ENCODE data around the gene TRIM23.
"Not testable (repeated sequence)": the region's sequence is repeated elsewhere in the genome, so short reads cannot be mapped to it uniquely, and the experiment has no call there.

TRIM23 gene

DNA sequence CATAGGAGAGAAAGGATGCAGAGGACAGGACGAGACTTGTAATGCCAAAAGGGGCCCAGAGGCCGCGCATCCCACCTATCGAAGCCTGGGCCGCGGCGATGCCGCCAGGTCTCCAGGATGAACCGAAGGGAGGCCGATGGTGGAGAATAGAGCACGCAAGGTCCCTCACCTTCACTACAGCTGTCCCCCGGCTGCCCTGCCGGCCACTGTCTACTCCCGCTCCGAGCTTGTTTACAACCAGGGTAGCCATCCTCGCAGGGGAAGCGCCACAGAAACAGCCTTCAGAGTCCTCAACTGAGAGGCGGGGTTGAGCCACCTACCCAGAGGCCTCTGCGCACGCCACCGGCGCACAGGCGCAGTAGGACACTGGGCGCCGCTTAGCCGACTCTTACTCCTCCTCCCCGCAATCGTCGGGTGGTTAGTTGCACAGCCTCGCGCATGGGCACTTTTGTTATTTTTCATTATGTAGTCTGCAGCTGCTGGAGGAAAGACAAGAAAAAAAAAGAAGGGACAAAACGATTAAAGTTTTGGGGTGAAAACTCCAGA, at the start of gene TRIM23:
Gene TRIM23, minus strand, starts transcription at position 309 of the 546 bp plus-strand sequence. Its CDS starts 59 bp downstream, at position 250.
- DNase-seq: peak; percentile 94

DNA sequence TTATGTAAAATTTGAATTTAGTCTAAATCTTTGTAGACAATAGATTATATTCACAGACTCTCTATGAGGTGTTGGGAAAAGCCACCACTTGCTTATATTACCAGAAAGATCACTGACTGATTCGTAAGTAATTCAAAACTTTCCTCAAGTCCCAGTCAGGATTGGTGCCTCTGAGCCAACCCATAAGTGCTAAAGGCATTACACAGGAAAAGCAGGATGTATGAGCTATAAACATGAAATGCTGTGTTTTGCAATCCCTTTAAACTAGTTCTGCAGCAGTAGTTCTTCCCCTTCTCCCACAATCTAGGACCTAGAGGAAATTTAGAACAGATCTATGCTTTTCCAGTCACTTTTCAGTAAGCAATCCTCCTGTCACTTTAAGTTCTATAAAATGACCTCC, 48.7 kb upstream of the TRIM23 start:
- DNase-seq: no peak

DNA sequence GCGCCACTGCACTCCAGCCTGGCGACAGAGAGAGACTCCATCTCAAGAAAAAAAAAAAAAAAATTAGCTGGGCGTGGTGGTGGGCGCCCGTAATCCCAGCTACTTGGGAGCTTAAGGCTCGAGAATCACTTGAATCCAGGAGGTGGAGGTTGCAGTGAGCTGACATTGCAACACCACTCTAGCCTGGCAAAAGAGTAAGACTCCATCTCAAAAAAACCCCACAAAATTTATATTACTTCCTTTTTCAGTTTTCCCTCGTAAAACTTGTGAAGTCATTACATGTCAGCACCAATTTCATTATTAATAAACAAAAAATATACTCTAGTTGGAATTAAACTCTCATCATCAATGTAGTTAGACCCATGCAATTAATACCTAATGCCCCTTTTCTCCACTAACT, 44.6 kb upstream of the TRIM23 start:
- no peak for DNase-seq

DNA sequence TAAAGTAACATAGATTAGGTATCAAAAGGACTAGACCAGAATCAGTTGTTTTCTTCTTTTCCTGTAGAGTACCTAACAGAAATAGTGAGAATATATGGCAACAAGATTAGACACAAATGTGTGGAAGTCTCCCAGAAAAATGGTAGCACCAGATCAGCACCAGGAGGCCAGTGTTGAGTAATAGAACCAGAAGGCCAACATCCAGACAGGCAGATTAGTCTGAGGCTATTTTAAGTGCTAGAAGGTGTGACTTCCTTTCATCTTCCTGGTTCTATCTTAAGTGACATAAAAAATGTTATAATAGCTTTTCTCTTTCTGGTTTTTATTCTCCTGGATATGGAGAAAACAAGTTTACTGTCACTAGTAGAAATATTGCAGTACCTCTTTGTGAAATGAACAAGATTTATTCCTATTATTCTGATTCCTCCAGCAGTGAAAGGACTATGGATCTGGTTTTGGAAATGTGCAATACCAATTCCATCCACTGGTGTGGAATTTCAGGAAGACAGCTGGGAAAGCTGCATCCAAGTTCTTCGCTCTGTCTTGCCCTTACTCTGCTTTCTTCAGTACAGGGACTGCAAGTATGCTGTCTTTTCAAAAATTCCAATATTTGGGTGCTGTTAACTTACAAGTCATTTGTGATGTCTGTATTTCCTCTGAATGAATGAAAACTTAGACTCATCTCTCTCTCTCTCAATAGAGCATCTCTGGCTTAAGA, 39.8 kb upstream of the TRIM23 start:
- DNase-seq: no peak

DNA sequence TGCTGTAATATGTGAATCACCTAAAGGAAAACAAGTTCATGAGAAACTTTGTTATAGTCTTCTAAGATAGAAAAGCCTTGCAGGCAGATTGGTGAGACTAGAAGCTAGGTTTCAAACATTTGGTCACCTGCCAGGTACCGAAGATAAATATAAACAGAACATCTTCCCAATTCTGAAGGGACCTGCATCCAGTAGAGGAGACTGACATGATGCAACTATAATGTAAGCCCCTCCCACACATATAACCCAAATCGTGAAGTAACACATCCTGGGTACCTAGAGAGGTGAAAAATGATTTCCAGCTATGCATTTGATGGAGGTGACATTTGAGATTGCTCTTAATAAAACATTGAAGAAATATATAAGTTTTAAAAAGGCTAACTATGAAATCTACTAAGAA, 30.6 kb upstream of the TRIM23 start:
- DNase-seq: no peak

DNA sequence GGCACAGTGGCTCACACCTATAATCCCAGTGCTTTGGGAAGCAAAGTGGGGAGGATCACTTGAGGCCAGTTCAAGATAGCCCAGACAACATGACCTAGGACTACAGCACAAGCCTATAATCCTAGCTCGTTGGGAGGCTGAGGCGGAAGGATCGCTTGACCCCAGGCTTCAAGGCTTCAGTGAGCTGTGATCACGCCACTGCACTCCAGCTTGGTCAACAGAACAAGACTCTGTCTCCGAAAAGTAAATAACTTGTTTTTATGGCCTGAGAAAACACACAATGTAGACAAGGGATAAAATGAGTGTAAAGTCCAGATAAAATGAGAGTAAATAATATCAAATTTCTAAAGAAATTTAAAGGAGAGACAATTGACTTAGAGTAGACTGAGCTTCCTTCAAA, 27.0 kb upstream of the TRIM23 start:
- no peak for DNase-seq

DNA sequence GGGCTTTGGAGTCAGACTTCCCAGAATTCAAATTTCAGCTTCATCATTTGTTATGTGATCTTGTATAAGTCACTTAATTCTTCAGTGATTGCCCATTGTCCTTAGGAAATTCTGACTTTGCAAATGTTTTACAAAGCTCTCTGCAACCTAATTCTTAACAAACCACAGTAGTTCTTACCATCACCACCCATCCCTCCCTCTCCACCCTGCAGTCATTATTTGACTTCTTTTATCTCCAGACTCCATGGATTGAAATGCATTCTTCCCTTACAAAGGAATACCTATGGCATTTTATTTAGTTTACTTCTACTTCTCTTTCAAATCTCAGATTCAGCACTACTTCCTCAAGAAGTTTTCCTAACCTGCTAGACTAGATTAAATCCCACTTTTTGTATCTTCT, 23.8 kb upstream of the TRIM23 start:
- DNase-seq: no peak

DNA sequence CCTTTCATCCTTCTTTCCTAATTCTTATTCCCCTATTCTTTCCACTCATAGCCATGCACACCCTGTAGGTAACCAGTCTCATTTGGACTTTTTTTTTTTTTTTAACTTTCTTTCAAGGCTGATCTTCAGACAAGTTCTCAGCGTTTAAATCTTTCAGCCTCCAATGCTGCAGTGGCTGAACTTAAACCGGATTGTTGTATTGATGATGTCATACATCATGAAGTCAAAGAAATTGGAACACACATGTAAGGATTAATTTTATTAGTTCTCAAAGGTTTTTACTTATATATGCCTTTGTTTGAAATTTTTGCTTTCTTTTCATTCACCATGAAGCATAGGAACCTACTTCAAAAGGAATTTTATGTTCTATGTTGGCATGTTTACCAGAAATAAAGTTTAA, 22.8 kb upstream of the TRIM23 start:
- DNase-seq: no peak

DNA sequence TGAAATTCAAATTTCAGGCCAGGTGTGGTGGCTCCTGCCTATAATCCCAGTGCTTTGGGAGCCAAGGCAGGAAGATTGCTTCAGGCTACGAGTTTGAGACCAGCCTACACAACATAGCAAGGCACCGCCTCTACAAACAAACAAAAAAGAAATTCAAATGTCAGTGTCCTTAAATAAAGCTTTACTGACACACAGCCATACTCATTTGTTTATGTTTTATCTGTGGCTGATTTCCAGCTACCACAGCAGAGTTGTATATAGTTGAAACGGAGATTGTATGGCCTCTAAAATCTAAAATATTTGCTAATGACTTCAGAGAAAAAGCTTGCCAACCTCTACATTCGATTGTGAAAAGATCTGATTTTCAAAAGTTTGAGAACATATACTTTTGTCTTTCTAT, 16.1 kb upstream of the TRIM23 start:
- DNase-seq: no peak

DNA sequence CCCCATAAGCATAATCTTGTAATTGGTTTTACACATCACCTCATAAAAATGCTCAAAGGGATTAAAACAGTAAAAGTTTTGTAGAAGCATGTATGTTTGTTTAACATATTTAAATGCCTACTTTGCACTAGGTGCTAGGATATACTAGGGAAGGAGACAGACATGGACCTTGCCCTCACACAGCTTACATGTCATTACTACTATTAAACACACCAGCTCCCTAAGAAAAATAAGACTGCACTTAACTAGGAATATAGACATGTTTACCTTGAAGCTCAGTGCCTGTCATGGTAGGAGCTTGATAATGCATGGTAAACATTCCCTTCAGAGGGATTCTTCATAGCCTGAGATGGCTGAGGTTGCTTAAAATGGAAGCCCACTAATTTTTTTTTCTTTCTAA, 6.8 kb upstream of the TRIM23 start:
- DNase-seq: no peak

DNA sequence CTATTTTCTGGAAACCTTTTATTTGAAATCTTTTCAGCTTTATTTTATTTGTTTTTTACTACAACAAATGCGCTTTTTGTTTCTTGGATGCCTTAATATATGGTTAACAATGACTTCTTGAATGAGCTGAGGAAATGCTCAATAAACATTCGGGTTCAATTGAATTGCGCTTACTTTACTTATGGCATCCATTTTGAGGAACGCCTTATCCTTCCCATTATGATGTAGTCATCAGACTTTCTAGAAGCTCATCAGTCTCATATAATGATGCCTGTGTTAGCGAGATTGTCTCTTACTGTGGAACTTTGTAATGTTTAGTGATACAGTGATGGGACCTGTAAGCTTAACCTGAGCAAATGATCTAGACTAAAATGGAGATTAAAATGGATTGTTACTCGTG, 1.6 kb upstream of the TRIM23 start:
- no peak for DNase-seq

DNA sequence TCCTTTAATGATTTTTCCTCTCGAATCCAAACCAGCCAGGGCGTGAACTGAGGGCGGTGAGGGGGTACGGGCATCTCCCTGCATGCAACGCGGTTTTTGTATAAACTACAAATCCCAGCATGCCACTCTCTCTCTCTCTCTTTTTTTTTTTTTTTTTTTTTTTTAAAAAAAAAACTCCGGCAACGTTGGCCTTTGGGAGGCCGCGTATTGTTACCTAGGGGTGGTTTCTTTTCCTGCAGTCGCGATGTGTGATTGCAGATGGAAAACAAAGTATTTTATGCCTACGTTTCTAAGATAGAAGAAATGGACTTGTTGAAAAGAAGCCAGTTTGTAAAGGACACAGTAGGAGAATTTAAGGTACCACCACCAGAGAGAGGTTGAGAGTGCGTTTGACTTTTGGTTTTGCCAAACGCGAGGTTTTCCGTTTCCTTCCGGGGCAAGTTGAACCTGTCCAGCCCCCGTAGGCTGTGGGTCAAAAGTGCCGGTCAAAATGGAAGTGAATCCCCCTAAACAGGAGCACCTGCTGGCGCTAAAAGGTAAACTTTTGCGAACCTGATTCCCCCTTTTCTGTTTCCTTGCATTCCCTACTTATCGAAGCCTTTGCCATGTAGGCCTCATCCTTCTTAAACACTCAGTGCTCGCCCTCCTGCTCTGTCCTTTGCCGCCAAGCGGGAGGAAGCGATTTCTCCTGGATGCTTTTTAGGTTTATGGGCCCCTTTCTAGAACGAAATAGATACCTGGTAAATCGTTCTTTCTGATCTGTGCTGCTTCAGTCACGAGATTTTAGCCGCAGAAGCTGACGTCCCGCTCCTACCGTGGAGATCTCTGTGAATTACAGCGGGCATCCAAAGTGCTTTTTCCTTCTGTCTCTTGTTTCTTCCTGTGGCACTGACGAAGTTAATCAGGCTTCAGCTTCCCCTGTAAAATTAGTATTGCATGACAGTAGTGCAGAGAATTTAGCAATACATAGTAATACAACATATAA, 730 bp upstream of the TRIM23 start, which contains the start of the genes SHLD3 and TRAPPC13:
Gene SHLD3, plus strand, starts transcription at position 457 of the 985 bp plus-strand sequence. CDS start 4,561 bp downstream, outside the sequence.
Gene TRAPPC13, plus strand, starts transcription at position 457 of the 985 bp plus-strand sequence. Its CDS starts 34 bp downstream, at position 491.
- DNase-seq: peak; percentile 94

DNA sequence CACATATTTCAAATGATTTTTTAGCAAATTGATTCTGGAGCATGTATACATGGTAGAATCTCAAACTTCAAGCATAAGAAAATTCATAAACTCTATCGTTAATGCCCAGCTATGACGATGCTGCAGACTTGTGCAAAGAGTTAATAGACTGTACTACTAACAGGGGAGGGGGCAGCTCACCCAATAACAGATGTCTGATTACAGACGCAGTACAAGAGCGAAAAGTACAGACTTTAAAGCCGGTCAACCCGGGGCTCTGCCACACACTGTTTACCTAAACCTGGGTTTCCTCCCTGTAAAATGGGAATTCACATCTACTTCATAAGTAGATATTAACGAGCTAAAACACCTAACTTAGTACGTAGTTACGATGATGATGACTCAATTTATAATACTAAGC, 651 bp downstream of the TRIM23 start:
- no peak for DNase-seq

DNA sequence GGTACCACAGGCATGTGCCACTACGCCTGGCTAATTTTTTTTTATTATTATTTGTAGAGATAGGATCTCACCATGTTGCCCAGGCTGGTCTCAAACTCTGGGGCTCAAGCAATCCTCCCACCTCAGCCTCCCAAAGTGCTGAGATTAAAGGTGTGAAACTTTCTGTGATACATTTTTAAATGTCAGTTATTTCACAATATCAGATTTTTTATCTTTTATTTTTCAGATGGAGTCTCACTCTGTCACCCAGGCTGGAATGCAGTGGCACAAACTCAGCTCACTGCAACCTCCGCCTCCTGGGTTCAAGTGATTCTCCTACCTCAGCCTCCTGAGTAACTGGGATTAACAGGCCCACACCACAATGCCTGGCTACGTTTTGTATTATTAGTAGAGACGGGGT, 2.2 kb downstream of the TRIM23 start:
- DNase-seq: not testable (repeated sequence)

DNA sequence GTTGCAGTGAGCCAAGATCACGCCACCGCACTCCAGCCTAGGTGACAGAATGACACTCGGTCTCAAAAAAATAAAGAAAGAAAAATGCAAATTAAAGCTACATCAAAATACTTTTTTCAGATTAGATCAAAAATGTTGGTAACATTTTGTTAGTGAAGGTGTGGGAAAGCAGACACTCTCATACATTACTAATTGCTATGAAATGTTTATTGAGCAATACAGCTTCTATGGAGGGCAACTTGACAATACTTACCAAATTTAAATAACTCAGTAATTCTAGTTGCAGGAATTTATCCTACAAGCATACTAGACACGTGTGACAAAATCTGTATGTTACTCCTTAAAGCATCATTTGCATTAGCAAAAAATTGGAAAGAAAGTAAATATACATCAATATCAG, 4.1 kb downstream of the TRIM23 start:
- no peak for DNase-seq

DNA sequence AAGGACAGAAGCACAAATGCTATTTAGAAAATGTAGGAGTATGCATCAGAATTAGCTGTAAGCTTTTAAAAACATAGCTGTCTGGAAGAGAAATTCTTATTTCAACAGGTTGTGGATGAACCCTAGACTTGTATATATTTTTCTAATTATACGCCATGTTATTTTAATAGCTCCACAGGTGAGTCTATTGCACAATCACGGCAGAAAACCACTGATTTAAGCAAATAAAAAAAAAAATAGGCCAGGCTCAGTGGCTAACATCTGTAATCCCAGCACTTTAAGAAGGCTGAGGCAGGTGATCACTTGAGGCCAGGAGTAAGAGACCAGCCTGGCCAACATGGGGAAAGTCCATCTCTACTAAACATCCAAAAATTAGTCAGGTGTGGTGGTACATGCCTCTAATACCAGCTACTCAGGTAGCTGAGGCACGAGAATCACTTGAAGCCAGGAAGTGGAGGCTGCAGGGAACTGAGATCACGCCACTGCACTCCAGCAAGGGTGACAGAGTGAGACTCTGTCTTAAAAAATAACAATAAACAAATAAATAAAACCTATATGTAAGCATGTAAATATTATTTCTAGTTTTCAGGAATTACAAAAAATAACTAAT, 11.7 kb downstream of the TRIM23 start:
- no peak for DNase-seq

DNA sequence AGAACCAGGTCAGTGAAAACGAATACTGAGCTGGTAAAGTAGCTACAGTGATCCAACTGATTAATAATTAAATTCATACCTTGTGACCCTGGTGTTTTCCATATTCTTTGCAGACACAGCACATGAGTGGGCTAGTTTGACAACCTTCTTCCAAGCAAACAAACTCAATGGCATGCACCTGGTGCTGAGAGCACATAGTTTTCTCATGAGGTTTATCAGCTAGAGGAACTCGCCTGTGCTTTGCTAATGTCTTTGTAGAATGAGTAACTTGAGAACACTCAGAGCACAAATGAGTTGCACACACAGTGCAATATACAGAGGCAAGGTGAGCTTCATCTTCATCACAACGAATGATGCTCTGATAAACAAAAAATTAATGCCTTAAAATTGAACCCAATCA, 12.6 kb downstream of the TRIM23 start:
- no peak for DNase-seq

DNA sequence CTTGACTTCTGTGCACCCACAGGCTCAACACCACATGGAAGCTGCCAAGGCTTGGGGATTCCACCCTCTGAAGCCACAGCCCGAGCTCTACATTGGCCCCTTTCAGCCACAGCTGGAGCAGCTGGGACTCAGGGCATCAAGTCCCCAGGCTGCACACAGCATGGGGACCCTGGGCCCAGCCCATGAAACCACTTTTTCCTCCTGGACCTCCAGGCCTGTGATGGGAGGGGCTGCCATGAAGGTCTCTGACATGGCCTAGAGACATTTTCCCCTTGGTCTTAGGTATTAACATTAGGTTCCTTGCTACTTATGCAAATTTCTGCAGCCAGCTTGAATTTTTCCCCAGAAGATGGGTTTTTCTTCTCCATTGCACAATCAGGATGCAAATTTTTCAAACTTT, 22.4 kb downstream of the TRIM23 start:
- DNase-seq: not testable (repeated sequence)

DNA sequence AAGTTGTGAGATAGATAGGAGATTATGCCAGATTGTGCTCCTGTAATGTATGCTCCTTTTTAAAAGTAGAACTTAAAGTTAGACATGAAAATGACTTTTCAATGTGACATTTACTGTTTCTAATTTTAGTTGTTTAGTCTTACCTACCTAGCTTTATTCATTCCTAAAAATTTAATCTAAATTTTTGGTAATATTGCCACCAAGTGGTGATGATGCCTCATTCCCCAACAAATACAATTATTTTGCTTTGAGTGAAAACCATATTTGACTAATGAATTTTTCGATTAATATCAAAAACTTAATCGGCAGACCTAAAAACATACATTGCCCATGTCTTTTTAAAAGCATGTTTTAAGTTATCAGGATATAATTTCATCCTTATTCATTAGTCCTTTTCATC, 35.4 kb downstream of the TRIM23 start:
- DNase-seq: no peak

DNA sequence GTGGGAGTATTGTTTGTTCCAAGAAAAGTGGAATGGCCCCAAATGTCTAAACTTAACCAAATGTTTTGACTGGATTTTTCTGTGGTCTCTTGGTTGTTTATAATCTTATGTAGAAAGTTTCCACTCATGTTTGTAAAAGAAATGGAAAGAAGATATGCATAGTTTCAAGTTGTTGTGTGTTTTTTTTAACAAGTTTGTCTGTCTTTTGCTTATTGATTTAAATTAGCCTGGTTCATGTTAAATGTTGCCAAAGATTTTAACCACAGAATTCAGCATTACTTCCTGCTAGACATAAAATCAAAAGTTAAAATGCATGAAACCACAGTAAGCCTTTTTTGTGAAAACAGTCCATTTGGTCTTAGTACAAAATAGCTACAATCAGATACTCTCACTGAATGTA, 47.0 kb downstream of the TRIM23 start:
- no peak for DNase-seq

DNA sequence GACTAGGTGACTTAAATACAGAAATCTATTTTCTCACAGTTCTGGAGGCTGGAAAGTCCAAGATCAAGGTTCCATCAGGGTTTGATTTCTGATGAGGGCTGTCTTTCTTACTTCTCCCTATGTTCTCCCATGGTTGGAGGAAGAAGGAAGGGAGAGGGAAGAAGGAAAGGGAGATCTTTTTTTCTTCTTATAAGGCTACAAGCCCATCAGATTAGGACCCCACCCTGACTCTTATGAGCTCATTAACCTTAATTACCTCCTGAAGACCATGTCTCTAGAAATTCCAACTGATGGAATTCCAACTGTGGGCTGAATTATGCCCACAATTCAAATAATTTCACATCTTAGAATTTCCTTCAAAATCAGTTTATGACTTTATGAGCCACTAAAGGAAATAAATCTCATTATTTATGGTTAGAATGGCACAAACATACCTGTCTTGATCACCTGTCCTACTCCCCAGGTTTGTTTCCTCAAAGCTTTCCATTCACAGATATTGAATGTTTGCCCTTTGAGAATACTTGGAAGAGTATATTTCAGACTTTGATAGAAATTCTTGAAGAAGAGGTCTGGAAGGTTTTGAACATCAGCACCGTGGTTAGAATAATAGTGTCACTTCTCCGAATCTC, 53.4 kb downstream of the TRIM23 start:
- DNase-seq: no peak

DNA sequence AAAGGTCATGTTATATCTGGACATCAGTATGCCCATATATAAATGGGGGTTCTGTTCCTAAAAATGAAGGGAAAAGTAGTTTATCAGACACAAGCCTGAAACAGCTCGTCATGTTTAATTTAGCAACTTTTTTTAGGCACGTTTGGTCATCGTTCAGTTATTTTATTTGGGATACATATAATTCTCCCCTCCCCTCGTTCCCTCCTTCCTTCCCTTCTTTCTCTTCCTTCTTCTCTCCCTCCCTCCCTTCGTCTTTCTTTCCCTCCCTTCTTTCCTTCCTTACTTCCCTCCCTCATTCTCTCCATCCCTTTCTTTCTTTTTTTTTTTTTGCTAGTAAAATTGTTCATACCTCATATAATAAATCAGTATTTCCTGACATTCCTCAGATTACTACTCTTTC, 57.6 kb downstream of the TRIM23 start:
- no peak for DNase-seq

DNA sequence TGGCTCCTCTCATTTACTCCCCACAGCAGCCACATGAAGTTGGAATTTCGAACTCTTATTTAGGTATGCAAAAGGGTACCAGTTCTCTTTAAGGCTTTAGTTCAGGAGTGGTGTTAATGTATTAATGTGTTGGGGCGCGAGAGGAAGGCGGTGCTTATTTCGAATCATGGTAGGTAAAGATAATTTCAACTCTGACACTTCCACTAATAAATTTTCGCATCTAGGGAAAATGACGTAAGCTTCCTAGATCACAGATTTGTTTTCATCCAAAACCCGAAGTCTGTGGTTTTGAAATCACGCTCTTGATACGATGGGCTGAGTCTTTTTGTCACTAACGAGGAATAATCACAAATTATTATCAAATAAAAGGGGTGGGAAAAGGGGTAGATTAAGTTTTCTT, 60.4 kb downstream of the TRIM23 start:
- DNase-seq: no peak
